ENCODE measurements around the gene DPAGT1. TPM values are rescaled to one million over a fixed set of nuclear protein-coding genes. Genes with fewer than 3 reads are reported as not detected.

The DPAGT1 gene
- total RNA-seq, 1 experiment from 2014 or later = 102 TPM

DNA sequence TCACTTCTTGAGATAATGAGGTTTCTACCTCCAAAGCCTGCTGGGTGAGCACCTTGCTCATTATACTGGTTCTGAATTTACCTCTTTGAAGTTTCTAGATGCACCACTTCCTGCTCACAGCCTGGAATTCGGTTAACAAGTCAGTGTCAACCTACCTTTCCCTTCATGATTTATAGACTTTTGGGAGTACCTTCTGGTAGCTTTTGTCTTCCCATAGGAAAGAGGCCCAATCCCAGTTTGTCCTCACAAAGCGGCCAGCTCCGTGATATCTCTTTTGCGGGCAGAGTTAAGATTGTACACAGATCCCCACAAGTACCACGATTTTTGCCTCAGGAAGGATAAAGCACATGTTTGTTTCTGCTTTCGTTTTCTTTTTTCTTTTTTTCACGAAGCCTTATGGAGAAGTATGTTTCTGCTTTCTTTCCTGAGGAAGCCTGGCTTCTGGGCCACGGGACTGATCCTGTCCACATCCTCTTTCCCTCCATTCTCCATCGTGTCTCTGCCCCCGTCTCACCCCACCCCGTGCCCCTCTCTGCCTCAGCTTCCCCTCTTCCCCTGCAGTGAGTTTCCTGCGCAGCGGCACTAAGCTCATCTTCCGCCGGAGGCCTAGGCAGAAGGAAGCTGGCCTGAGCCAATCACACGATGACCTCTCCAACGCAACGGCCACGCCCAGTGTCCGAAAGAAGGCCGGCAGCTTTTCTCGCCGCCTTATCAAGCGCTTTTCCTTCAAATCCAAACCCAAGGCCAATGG is 14.0 kb upstream of the DPAGT1 start:
- POLR2A ChIA-PET (ENCODE audit: low non-redundant PET) = no interaction called here
- TF ChIP-seq, protein P1, sequence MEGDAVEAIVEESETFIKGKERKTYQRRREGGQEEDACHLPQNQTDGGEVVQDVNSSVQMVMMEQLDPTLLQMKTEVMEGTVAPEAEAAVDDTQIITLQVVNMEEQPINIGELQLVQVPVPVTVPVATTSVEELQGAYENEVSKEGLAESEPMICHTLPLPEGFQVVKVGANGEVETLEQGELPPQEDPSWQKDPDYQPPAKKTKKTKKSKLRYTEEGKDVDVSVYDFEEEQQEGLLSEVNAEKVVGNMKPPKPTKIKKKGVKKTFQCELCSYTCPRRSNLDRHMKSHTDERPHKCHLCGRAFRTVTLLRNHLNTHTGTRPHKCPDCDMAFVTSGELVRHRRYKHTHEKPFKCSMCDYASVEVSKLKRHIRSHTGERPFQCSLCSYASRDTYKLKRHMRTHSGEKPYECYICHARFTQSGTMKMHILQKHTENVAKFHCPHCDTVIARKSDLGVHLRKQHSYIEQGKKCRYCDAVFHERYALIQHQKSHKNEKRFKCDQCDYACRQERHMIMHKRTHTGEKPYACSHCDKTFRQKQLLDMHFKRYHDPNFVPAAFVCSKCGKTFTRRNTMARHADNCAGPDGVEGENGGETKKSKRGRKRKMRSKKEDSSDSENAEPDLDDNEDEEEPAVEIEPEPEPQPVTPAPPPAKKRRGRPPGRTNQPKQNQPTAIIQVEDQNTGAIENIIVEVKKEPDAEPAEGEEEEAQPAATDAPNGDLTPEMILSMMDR (conservative IDR thresholded peaks at IDR 0.05; ENCODE audit: low read depth, low read length) = no peak
- TF ChIP-seq EZH2 (IDR thresholded peaks at IDR 0.05; ENCODE audit: borderline replicate concordance, low read depth, low read length, poor library complexity, severe bottlenecking) = no peak

DNA sequence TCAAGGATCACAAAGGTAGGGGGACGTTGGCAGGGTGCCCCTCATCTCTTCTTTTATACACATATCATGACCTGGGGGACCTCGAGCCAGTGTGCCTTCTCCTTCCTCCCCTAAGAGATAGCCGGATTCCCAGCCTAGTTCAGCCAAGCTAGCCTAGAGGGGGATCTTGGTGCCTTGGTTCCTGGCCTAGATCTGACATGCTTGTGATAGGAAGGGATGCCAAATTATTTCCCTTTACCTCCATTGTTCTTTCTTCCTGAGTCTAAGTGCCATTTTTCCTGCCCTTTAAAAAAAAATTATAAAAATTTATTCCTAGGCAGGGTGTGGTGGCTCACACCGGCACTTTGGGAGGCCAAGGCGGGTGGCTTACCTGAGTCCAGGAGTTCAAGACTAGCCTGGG is 12.7 kb upstream of the DPAGT1 start:
- Histone ChIP-seq H3K4me1 (ENCODE audit: insufficient read depth, low read length, poor library complexity, severe bottlenecking) (no peaks in the 10 kb centered on the region), H3K27me3 (replicated peaks; ENCODE audit: insufficient read depth, low read depth, low read length, poor library complexity) (no peaks in the 10 kb centered on the region), H3K4me3 (ENCODE audit: low read depth, low read length, poor library complexity, severe bottlenecking) (no peak overlapping the region), H3K27ac (ENCODE audit: low read depth, low read length, poor library complexity, severe bottlenecking) (no peak overlapping the region), H3K9me3 (ENCODE audit: low read depth, low read length, poor library complexity, severe bottlenecking) (no peaks in the 10 kb centered on the region), H3K36me3 (ENCODE audit: insufficient read depth, low read length, poor library complexity, severe bottlenecking) (peaks cover 29% of the 10 kb centered on the region)
- TF ChIP-seq EZH2 (IDR thresholded peaks at IDR 0.05; ENCODE audit: borderline replicate concordance, low read depth, low read length, poor library complexity, severe bottlenecking) = no peak
- TF ChIP-seq, protein P1 (conservative IDR thresholded peaks at IDR 0.05; ENCODE audit: low read depth, low read length) = no peak
- no TSS peak for BruUV-seq (replicated peaks)
- ChIA-PET POLR2A (ENCODE audit: low non-redundant PET) (no interaction called here), CTCF (no interaction called here)
- no peak for DNase-seq (ENCODE audit: low spot score)
- intact Hi-C loops (cut with micrococcal nuclease; ENCODE audit: unreplicated experiment) = no loop called here

More for the DNA sequence above, 14.0 kb upstream of the DPAGT1 start:
- intact Hi-C loops (cut with micrococcal nuclease; ENCODE audit: unreplicated experiment) = no loop called here
- peaks cover 29% of the 10 kb centered on the region for H3K36me3 ChIP-seq (ENCODE audit: insufficient read depth, low read length, poor library complexity, severe bottlenecking)
- H3K9me3 ChIP-seq (ENCODE audit: low read depth, low read length, poor library complexity, severe bottlenecking) = no peaks in the 10 kb centered on the region
- no peaks in the 10 kb centered on the region for H3K27me3 ChIP-seq (replicated peaks; ENCODE audit: insufficient read depth, low read depth, low read length, poor library complexity)
- H3K4me1 ChIP-seq (ENCODE audit: insufficient read depth, low read length, poor library complexity, severe bottlenecking) = peaks cover 2% of the 10 kb centered on the region
- no TSS peak for BruUV-seq (replicated peaks)
- no peak overlapping the region for H3K4me3 ChIP-seq (ENCODE audit: low read depth, low read length, poor library complexity, severe bottlenecking)
- H3K27ac ChIP-seq (ENCODE audit: low read depth, low read length, poor library complexity, severe bottlenecking) = no peak overlapping the region
- CTCF ChIA-PET = no interaction called here
- DNase-seq (ENCODE audit: low spot score) = no peak

DNA sequence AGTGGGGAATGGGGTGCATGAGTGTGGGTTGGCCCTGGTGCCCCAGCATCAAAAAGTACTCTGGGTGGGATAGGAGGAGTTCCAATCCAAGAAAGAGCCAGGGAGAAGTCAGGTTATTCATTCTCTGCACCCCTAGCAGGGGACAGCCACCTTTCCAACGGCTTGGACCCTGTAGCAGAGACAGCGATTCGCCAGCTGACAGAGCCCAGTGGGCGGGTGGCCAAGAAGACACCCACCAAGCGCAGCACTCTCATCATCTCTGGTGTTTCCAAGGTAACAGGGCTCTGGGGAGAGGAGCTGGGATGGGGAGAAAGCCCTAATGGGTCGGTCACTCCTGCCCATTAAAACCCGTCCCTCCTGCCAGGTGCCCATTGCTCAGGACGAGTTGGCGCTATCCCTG is 12.1 kb upstream of the DPAGT1 start:
- Histone ChIP-seq H3K27ac (ENCODE audit: low read depth, low read length, poor library complexity, severe bottlenecking) (no peak overlapping the region), H3K9me3 (ENCODE audit: low read depth, low read length, poor library complexity, severe bottlenecking) (no peaks in the 10 kb centered on the region), H3K36me3 (ENCODE audit: insufficient read depth, low read length, poor library complexity, severe bottlenecking) (peaks cover 29% of the 10 kb centered on the region), H3K4me3 (ENCODE audit: low read depth, low read length, poor library complexity, severe bottlenecking) (no peak overlapping the region), H3K4me1 (ENCODE audit: insufficient read depth, low read length, poor library complexity, severe bottlenecking) (peaks cover 6% of the 10 kb centered on the region), H3K27me3 (replicated peaks; ENCODE audit: insufficient read depth, low read depth, low read length, poor library complexity) (no peaks in the 10 kb centered on the region)
- ChIA-PET POLR2A (ENCODE audit: low non-redundant PET) (interaction anchor here (0.5 kb wide), 1 partner anchor 45 kb away, joined by 13 read pairs; no protein-coding TSS in a partner anchor), CTCF (no interaction called here)
- TF ChIP-seq, protein P1 (conservative IDR thresholded peaks at IDR 0.05; ENCODE audit: low read depth, low read length) = no peak
- TF ChIP-seq EZH2 (IDR thresholded peaks at IDR 0.05; ENCODE audit: borderline replicate concordance, low read depth, low read length, poor library complexity, severe bottlenecking) = no peak
- BruUV-seq (replicated peaks) = no TSS peak
- DNase-seq (ENCODE audit: low spot score) = no peak
- intact Hi-C loops (cut with micrococcal nuclease; ENCODE audit: unreplicated experiment) = no loop called here
